ENCODE measurements around the gene CMTR1.
A peak's percentile ranks its signal among the peaks of the same experiment; 100 is the strongest.

Gene CMTR1

GRCh38 chr6:37516076-37516919, 83.3 kb downstream of the CMTR1 start:
- DNase-seq, result peak; percentile 96

- DNase-seq, result peak; percentile 22
Measured at GRCh38 chr6:37516920-37517405, 83.9 kb downstream of the CMTR1 start.

- DNase-seq, result peak; percentile 94
Measured at GRCh38 chr6:37517411-37517812, 84.4 kb downstream of the CMTR1 start.

- no peak for DNase-seq
Measured at GRCh38 chr6:37518116-37518515, 85.1 kb downstream of the CMTR1 start.

- no peak for DNase-seq
Measured at GRCh38 chr6:37519461-37519860, 86.4 kb downstream of the CMTR1 start.

GRCh38 chr6:37520926-37521325, 87.9 kb downstream of the CMTR1 start:
- no peak for DNase-seq

GRCh38 chr6:37521674-37522073, 88.7 kb downstream of the CMTR1 start:
- peak; percentile 24 for DNase-seq

- DNase-seq, result no peak
Measured at GRCh38 chr6:37522836-37523235, 89.8 kb downstream of the CMTR1 start.

GRCh38 chr6:37523412-37523811, 90.4 kb downstream of the CMTR1 start:
- DNase-seq, result no peak

- no peak for DNase-seq
Measured at GRCh38 chr6:37524025-37524969, 91.3 kb downstream of the CMTR1 start.

- DNase-seq, result no peak
Measured at GRCh38 chr6:37524970-37525318, 91.9 kb downstream of the CMTR1 start.

- DNase-seq, result no peak
Measured at GRCh38 chr6:37525460-37526357, 92.7 kb downstream of the CMTR1 start.

GRCh38 chr6:37528541-37528940, 95.5 kb downstream of the CMTR1 start:
- no peak for DNase-seq

GRCh38 chr6:37530297-37530696, 97.3 kb downstream of the CMTR1 start:
- no peak for DNase-seq

- DNase-seq, result no peak
Measured at GRCh38 chr6:37531026-37531425, 98.0 kb downstream of the CMTR1 start.
